T-helper 2 cell treated with Interferon-gamma antibody and Interleukin-4, amounts not matched to agents 5 μg/mL and 100 μg/mL, for 36 hours (primary cell): ENCODE data around the gene NPR3.

Source experiments
- DNase-seq: peaks from one replicate; pipeline ENCODE4 v3.0.0; 2021; ENCODE audit warnings: low spot score
- H3K27ac Mint-ChIP-seq: one replicate; pipeline ENCODE4 v1.8.0; 2021; ENCODE audit warnings: mild to moderate bottlenecking, mixed read lengths
- H3K27me3 Mint-ChIP-seq: one replicate; pipeline ENCODE4 v1.8.0; 2021; ENCODE audit warnings: low read depth, mixed read lengths
- H3K36me3 Mint-ChIP-seq: one replicate; pipeline ENCODE4 v1.8.0; 2021; ENCODE audit warnings: low read depth, mixed read lengths
- H3K4me1 Mint-ChIP-seq: one replicate; pipeline ENCODE4 v1.8.0; 2021; ENCODE audit warnings: low read depth, mixed read lengths
- H3K4me3 Mint-ChIP-seq: one replicate; pipeline ENCODE4 v1.8.0; 2022; ENCODE audit warnings: mild to moderate bottlenecking, moderate library complexity, mixed read lengths
- H3K9me3 Mint-ChIP-seq: one replicate; pipeline ENCODE4 v1.8.0; 2021; ENCODE audit warnings: mixed read lengths

The NPR3 gene

DNA sequence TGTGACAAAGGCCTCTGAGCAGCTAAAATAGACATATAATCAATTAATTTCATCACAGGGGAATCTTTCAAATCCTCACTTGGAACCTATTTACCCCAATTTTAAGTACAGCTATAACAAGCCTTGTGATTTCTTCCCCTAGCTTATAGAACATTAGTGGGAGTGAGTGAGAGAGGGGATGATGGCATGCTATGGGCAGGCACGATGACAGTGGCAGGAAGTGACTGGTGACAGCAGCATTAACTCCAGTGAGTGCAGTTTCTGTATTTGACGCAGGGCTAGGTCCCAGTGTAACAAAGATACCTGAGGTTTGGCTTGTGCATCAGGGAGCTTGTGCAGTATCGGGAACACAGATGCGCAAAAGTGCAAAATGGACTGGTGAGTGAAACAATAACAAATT is 54.1 kb downstream of the NPR3 start:
- Mint-ChIP-seq H3K9me3 (peaks cover 4% of the 10 kb centered on the region), H3K36me3 (no peaks in the 10 kb centered on the region), H3K4me3 (no peak overlapping the region), H3K27me3 (no peaks in the 10 kb centered on the region), H3K27ac (peak overlapping the region; percentile 2), H3K4me1 (no peaks in the 10 kb centered on the region)
- DNase-seq = no peak

DNA sequence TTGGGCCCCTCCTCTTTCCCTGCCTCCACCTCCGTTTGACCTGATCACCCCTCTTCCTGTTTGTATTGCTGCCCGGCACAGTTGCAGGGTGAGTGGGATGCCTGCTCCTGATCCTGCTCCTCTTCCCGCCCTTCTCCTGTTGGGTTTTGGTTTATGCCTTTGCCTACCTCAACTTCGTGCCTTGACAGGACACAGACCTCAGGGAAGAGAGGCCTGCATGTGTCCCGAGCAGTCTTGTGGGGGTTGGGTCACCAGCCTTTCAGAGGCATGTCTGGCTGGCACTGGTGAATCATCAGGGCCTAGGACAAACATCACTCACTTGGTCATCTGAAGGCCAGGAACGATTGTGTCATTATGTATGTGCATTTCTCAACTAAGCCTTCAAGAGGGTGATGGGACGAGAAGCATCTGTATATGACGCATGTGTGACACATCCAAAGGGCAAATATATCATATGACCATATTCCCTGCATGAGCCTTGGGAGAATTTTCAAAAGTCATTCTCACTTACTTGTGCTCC is 56.9 kb downstream of the NPR3 start:
- H3K4me3 Mint-ChIP-seq = no peak overlapping the region
- H3K9me3 Mint-ChIP-seq = no peaks in the 10 kb centered on the region
- no peak for DNase-seq
- no peak overlapping the region for H3K27ac Mint-ChIP-seq
- no peaks in the 10 kb centered on the region for H3K27me3 Mint-ChIP-seq
- no peaks in the 10 kb centered on the region for H3K4me1 Mint-ChIP-seq
- no peaks in the 10 kb centered on the region for H3K36me3 Mint-ChIP-seq

DNA sequence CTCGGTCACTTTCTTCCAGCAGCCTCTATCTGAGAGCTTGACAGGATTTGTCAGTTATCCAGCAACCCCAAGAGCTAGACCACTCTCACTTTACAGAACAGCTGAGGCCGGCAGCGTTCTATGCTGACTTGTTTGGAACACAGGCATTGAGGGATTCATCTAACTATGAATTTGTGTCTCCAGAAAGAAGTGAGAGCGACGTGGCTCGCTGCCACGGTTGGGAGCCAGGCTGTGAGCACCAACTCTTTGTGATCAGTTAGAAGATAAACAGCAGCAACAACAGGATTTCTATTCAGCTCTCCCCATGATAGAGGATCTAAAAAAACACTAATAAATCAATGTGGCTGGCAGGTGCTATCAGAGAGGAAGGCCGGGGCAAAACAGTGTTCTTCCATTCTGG is 58.6 kb downstream of the NPR3 start:
- Mint-ChIP-seq H3K4me3 (no peak overlapping the region), H3K9me3 (no peaks in the 10 kb centered on the region), H3K27me3 (no peaks in the 10 kb centered on the region), H3K4me1 (no peaks in the 10 kb centered on the region), H3K27ac (no peak overlapping the region), H3K36me3 (no peaks in the 10 kb centered on the region)
- no peak for DNase-seq

DNA sequence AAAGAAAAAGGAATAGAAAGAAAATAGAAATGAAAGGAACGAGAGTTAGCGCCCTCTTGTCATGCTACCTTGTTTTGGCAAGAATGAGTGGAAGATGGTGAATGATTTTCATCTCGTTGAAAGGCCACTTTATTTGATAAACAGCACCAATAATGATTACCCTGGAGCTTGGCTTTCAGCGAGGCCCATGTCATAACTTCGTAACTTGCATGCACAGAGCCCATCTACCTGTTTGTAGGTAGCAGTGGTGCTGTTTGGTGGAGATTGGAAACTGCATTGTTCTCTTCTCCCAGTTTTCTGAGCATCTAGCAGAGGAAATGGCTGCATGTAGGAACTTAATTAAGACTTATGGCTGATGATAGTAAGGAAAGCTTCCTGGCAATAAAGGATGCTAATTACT is 59.3 kb downstream of the NPR3 start:
- Mint-ChIP-seq H3K36me3 (no peaks in the 10 kb centered on the region), H3K9me3 (no peaks in the 10 kb centered on the region), H3K4me3 (no peak overlapping the region), H3K27me3 (no peaks in the 10 kb centered on the region), H3K27ac (no peak overlapping the region), H3K4me1 (no peaks in the 10 kb centered on the region)
- no peak for DNase-seq

DNA sequence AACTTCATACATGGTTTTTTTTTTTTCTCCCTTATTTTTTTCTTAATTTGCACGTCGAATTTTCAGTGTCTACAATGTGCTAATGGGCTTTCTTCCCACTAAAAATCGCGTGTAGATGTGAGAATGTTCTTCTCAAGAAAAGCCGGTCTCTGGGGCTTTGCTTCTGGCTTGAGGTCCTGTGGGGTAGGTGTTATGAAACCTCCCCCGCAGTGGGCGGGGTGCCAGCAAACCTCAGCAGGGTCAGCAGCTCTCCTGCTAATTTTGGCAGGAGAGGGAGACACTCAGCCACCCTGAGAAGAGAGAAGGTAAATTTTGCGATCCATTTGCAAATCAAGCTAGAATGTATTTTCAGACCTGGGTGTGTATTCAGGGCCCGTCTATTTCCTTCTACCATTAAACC is 59.9 kb downstream of the NPR3 start:
- Mint-ChIP-seq H3K27me3 (no peaks in the 10 kb centered on the region), H3K36me3 (no peaks in the 10 kb centered on the region), H3K4me1 (no peaks in the 10 kb centered on the region), H3K27ac (no peak overlapping the region), H3K9me3 (no peaks in the 10 kb centered on the region), H3K4me3 (no peak overlapping the region)
- no peak for DNase-seq

DNA sequence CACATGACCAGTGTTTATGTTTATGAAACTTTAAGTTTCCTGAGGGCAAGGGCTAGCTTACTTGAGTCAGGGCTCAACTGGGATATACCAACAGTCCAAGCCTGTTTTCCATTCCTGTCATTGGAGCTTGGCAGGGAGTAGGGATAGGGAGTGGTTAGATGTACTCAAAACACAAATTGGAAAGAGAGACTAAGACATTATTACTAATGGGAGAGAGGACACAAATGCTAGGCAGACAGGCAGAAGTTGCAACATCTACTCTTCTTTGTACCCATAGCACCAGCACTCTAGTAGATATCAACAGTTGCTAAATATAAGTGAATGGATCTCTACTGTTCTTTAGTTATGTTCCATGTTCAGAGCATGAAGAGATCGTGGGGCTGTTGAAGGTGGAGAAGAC is 62.8 kb downstream of the NPR3 start:
- Mint-ChIP-seq H3K9me3 (peaks cover 4% of the 10 kb centered on the region), H3K4me3 (no peak overlapping the region), H3K36me3 (no peaks in the 10 kb centered on the region), H3K27ac (no peak overlapping the region), H3K4me1 (no peaks in the 10 kb centered on the region), H3K27me3 (no peaks in the 10 kb centered on the region)
- DNase-seq = no peak

DNA sequence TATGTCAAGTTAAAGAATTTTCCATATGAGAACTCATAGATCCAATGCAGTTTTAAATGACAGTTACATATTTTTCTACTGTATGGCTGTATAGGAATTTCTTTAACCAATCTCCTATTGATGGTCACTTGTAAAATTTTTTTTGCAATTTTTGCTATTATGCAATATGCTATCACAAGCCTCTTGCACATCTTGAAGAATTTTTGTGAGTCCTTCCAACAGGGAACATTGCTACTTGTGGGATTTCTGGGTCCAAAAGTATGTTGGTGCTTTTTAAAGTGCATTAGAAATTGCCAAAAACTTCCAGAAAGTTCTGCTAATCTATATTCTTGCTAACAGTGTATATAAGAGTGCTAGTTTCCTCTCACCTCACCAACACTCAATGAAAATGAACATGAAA is 65.1 kb downstream of the NPR3 start:
- no peak overlapping the region for H3K27ac Mint-ChIP-seq
- H3K4me1 Mint-ChIP-seq = no peaks in the 10 kb centered on the region
- peaks cover 4% of the 10 kb centered on the region for H3K9me3 Mint-ChIP-seq
- H3K4me3 Mint-ChIP-seq = no peak overlapping the region
- H3K36me3 Mint-ChIP-seq = no peaks in the 10 kb centered on the region
- no peak for DNase-seq
- H3K27me3 Mint-ChIP-seq = no peaks in the 10 kb centered on the region

DNA sequence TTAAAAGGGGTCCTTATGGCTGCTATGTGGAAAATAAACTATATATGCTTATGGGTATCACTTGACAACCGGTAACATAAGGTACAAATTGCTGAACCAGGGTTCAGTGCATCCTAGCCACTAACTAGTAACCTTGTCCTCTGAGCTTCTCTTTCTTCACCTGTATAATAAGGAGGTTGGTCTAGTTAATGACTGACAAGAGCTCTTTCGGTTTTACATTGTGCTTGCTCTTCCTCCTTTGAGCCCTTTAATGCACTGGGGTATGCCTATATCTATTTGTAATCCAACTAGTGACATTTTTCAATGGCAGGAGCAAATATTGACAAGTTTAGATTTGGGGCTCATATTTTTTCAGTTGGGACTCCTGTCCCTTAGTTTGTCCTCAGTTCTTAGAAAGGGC is 66.1 kb downstream of the NPR3 start:
- no peak for DNase-seq
- no peaks in the 10 kb centered on the region for H3K4me1 Mint-ChIP-seq
- no peak overlapping the region for H3K27ac Mint-ChIP-seq
- H3K36me3 Mint-ChIP-seq = no peaks in the 10 kb centered on the region
- H3K9me3 Mint-ChIP-seq = peaks cover 4% of the 10 kb centered on the region
- no peak overlapping the region for H3K4me3 Mint-ChIP-seq
- no peaks in the 10 kb centered on the region for H3K27me3 Mint-ChIP-seq

DNA sequence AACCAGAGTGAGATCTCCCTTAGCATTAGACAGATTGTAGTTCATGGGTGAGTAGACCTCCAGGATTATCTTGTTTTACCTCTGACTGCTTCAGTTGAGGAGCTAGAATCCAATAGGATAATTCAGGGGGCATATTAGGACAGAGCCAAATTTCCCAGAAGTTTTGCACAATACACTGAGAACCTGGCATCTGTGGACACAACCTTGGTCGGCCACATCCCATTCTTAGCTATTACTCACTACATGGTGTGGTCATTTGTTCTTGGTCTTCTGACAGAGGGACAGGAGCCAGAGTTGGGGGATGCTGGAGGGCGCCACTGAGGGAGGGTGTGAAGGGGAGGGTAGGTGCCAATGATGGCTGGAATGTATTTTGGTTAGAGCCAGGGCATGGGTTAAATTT is 66.6 kb downstream of the NPR3 start:
- Mint-ChIP-seq H3K4me1 (no peaks in the 10 kb centered on the region), H3K9me3 (peaks cover 4% of the 10 kb centered on the region), H3K4me3 (no peak overlapping the region), H3K27me3 (no peaks in the 10 kb centered on the region), H3K36me3 (no peaks in the 10 kb centered on the region), H3K27ac (no peak overlapping the region)
- no peak for DNase-seq

DNA sequence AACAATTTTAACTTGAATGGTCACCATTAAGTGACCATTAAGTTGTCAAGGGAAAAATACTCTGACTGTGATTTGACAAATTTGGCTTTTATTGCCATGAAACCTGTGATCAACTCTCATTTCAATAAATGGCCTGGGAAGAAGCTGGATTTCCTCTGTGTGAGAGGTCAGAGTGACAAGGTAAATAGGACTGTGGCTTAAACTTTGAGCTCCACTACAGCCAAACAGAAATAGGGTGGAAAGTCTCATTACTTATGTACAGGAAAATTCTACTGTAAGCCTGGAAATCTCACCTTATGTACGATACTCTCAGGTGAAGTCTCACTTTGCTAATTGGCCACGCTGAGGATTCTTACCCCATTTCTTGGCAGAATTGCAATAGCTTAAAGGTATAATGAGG is 67.3 kb downstream of the NPR3 start:
- Mint-ChIP-seq H3K27me3 (no peaks in the 10 kb centered on the region), H3K36me3 (no peaks in the 10 kb centered on the region), H3K4me1 (no peaks in the 10 kb centered on the region)

DNA sequence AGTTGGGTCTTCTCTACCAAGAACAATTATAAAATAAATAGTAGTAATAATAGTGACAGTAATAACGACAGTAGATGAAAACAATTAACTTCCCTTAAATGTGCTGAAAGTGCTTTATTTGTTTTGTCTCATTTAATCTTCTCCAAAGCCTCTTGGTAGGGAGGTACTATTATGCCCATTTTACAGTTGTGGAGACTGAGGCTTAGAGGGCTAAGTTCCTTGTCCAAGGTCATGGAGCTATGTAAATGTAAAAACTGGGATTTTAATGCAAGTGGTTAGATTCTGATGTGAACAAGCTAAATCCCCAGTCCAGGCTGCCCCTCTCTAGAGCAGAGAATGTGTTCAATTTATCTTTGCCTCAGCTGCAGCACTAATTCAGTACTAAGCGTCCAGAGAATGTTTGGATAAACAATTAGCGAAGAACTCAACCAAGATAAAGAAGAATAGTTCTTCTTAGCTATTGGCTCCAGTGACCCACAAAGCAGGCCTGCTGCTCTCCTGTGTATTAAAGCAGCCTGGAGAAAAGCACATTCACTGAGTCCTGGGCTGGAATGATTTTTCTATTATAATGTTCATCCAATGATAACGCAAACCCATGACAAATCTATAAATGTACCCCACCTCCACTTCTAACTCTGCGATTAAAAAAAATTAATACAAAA is 68.8 kb downstream of the NPR3 start:
- no peaks in the 10 kb centered on the region for H3K4me1 Mint-ChIP-seq
- no peak for DNase-seq
- H3K27me3 Mint-ChIP-seq = no peaks in the 10 kb centered on the region
- H3K36me3 Mint-ChIP-seq = no peaks in the 10 kb centered on the region
- no peak overlapping the region for H3K27ac Mint-ChIP-seq
- H3K9me3 Mint-ChIP-seq = peaks cover 4% of the 10 kb centered on the region
- H3K4me3 Mint-ChIP-seq = no peak overlapping the region

More for the DNA sequence above, 67.3 kb downstream of the NPR3 start:
- peaks cover 4% of the 10 kb centered on the region for H3K9me3 Mint-ChIP-seq
- no peak for DNase-seq
- no peak overlapping the region for H3K27ac Mint-ChIP-seq
- H3K4me3 Mint-ChIP-seq = no peak overlapping the region

DNA sequence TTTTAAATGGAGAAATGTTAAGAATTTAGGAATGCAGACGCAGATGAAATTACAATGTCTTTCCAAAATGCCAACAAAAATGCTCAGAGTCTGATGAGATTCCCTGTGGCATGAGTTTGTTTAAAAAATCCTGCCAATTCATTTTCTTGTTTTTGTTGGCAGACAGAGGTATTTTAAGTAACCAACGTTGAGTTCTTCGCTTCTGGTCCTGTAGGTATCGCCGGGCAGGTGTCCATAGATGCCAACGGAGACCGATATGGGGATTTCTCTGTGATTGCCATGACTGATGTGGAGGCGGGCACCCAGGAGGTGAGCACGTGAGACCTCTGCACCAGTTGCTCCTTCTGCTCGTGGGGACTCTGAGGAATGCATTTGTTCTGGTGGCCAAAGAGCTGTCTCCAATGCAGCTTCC is 69.4 kb downstream of the NPR3 start:
- Mint-ChIP-seq H3K27me3 (no peaks in the 10 kb centered on the region), H3K27ac (no peak overlapping the region), H3K36me3 (no peaks in the 10 kb centered on the region), H3K4me3 (no peak overlapping the region), H3K9me3 (peaks cover 4% of the 10 kb centered on the region), H3K4me1 (no peaks in the 10 kb centered on the region)
- DNase-seq = no peak

DNA sequence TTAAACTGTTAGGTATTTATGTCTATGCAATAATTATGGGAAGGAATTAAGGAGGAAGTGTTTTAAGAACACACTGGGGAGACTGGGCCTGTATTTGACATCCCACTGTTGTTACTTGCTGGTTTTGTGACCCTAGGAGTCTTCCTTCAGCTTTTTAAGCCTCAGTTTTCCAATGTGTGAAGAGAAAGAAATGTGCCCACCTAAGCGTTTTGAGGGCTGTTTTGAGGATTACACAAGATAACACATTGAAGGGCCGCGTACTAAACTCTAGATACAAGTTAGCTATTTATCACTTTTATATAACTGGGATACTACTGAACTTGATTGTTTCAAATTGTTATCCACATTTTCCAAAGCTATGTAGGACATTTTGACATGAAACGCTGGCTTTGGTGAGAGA is 72.5 kb downstream of the NPR3 start:
- DNase-seq = no peak
- H3K27me3 Mint-ChIP-seq = no peaks in the 10 kb centered on the region
- no peak overlapping the region for H3K27ac Mint-ChIP-seq
- H3K4me1 Mint-ChIP-seq = no peaks in the 10 kb centered on the region
- H3K4me3 Mint-ChIP-seq = no peak overlapping the region
- H3K36me3 Mint-ChIP-seq = no peaks in the 10 kb centered on the region
- H3K9me3 Mint-ChIP-seq = no peaks in the 10 kb centered on the region

DNA sequence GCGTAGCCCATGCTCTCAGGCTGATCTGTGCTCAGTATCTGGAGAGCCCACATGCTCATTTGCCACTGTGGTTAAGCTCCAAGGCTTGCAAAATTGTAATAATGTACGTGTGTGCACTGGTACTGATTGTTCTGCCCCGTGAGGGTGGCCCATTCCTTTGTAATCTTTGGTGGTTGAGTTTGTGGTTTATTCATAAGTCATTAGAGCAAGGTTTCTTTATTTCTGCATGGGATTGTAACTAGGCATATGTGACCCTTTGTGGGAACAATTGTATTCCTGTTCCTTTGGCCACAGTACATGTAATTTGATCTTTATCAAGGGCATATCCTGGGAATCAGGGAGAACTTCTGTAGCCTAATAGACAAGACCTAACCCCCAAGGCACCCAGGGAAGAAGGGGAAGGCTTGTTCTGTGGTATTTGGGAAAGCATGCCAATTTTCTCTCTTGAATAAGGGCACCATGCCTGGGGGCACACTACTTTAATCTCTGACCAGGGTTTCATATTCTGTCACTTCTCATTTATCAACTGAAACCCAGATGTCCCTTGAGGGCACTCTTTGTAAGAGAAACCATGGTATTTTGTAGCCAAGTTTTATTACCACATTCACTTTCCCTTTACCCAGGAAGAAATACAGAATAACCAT is 74.6 kb downstream of the NPR3 start:
- H3K4me3 Mint-ChIP-seq = no peak overlapping the region
- no peaks in the 10 kb centered on the region for H3K9me3 Mint-ChIP-seq
- no peaks in the 10 kb centered on the region for H3K27me3 Mint-ChIP-seq
- no peak overlapping the region for H3K27ac Mint-ChIP-seq
- no peaks in the 10 kb centered on the region for H3K4me1 Mint-ChIP-seq
- H3K36me3 Mint-ChIP-seq = no peaks in the 10 kb centered on the region
- no peak for DNase-seq

DNA sequence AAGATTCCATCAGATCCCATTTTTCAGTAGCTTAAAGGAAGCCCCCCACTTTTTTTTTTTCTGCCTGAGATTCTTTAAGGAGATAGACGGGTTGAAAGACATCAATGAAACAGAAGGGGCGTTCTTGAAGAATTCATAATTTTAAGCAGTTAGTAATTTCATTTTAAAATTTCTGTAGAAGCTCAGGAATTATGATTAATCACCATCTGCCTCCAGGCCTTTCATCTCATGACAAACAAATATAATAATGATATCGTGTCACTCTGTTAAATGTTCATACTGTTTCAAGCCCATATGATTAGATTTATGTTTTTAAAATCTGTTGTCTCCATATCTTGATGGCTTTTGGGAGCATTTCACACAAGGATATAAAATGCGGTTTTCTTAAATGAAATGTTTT is 75.2 kb downstream of the NPR3 start:
- no peaks in the 10 kb centered on the region for H3K4me1 Mint-ChIP-seq
- no peak overlapping the region for H3K4me3 Mint-ChIP-seq
- DNase-seq = no peak
- no peaks in the 10 kb centered on the region for H3K9me3 Mint-ChIP-seq
- H3K27me3 Mint-ChIP-seq = no peaks in the 10 kb centered on the region
- H3K27ac Mint-ChIP-seq = no peak overlapping the region
- H3K36me3 Mint-ChIP-seq = no peaks in the 10 kb centered on the region
